GM19240 (cell line): Measurements from ENCODE around the gene ZNF836.
"Not testable (repeated sequence)": the region's sequence is repeated elsewhere in the genome, so short reads cannot be mapped to it uniquely, and the experiment has no call there.

ENCODE experiments used
- DNase-seq: peaks from one replicate; pipeline ENCODE4 v3.0.0; 2011; ENCODE audit warnings: low spot score; ENCODE audit not compliant: insufficient read length

Gene ZNF836

DNA sequence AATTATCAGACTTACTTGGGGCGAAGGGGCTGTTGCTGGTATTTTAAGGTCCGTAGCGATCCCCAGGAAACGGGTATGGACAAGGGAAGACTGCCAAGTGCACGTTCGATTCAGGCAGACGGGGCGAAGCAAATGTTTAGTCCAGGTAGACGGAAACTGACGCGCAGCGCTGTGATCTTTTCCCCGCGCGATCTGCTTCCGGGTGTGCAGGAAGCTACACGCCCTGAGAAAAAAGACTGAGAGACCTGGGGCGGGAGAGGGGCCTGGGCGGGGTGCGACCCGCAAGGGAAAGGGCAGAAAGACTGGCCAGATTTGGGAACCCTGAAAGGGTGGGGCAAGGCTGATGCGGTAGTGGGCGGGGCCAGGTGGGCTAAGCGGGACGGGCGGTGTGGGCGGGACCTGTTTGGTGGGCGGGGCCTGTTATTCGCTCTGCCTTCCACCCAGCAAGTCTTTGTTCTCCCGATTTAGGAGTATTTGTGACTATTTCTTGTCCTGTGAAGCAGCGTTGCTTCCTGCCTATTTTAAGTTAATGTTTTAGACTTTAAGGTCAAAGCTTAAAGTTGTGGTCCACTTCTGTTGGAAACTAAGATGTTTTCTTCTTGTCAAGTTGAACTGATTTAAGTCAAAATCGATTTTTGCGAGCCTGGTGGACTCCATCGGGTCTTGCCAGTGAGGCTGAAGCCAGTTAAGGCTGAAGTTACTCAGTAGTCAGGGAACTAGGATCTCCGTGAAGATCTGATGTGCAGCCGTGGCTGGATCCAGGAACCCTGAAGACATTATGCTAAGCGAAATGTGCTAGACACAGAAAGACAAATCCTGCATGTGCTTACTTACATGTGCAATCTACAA lies at the start of gene ZNF836:
TSS of gene ZNF836 (minus strand) at position 301 of the 849 bp plus-strand sequence. CDS start 3,549 bp downstream, outside the sequence.
- peak; percentile 74 for DNase-seq

DNA sequence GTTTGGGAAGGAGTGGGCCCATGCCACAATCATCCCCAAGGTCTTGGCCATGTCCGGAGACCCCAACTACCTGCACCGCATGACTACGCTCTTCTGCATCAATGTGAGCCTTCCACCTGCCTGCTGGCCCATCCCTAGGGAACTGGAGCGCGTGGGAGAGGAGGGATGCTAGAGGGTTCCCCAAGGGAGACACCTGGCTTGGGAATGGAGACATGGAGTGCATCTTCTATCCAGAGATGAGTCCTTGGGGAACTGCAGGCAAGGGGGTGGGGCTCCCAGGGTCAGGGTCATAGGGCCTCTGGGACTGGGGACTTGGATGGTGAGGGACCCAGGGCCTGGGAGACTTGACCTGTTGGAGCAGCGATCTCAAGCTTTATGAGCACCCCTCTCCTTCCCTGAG lies 49.6 kb upstream of the ZNF836 start:
- no peak for DNase-seq

DNA sequence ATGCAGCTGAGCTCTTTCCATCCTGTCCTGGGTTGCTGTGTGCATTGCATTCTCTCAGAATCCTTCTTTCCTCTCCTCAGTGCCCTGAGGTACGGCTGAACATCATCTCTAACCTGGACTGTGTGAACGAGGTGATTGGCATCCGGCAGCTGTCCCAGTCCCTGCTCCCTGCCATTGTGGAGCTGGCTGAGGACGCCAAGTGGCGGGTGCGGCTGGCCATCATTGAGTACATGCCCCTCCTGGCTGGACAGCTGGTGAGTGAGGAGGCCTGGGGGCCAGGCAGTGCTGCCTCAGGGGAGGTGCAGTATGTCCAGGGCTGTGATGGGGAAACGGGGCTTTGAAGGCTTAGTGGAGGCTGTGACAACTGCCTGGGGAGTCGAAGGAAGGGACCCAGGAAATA lies 48.2 kb upstream of the ZNF836 start:
- DNase-seq: no peak

DNA sequence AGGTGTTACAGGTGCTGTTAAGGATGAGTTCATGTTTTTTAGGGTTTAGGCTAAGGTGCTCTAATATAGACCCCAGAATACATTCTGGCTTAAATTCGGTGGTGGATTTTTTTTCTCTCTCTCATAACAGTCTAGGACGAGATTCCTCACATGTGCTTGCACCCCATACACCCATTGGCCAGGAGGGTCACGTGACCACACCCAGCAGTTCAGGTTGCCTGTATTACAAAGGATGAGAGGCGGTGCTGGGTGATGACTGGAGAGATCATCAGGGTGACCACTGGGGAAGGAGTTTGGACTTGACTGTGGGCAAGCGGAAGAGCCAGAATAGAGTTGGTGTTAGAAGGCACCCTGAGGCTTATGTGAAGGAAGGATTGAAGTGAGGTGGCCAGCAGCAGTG lies 46.2 kb upstream of the ZNF836 start:
- DNase-seq: no peak

DNA sequence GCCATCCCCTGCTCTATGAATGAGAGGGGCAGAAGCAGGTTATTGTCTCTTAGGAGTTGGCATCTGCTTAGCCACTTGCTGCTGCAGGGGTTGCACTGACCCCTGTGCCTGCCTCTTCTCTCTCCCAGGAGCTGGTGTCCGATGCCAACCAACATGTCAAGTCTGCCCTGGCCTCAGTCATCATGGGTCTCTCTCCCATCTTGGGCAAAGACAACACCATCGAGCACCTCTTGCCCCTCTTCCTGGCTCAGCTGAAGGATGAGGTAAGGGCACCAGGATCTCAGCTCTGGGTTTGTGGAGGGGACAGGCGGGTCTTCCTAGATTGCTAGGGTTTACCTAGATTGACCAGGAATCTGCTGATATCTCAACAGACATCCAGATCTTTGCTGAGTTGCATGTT lies 45.0 kb upstream of the ZNF836 start:
- no peak for DNase-seq

DNA sequence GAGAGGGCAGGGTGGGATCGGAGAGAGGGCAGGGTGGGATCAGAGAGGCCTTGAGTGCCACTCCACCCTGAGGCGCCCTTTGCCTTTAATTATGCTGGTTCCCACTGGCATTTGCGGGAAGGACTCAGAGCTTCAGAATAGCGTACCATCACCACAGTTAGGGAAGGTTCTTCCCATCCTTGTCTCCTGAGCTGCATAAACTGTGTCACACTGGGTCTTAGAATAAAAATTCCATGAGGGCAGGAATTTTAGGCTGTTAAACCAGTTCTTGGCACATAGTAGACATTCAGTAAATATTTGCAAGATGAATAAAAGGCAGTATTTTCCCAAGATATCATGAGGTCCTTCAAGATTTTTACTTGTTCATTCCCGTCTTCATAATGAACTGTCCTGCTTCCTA lies 42.8 kb upstream of the ZNF836 start:
- no peak for DNase-seq

DNA sequence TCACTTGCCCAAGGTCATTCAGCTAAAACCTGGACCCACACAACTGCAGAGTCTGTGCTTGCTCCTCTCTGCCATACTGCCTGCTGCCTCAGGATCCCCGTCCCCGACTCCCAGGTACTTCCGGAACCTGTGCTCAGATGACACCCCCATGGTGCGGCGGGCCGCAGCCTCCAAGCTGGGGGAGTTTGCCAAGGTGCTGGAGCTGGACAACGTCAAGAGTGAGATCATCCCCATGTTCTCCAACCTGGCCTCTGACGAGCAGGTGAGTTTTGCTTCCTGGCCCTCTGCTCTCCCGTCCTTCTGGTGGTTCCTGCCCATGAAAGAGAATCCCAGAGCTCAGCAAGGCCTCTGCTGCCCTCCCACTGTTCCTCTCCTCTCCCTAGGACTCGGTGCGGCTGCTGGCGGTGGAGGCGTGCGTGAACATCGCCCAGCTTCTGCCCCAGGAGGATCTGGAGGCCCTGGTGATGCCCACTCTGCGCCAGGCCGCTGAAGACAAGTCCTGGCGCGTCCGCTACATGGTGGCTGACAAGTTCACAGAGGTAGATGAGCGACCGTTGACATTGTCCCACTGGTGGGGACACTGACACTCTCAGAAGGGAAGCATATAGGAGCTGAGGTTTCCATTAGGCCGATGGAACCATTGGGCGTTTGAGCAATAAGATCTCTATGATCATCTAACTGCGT lies 41.3 kb upstream of the ZNF836 start:
- no peak for DNase-seq

DNA sequence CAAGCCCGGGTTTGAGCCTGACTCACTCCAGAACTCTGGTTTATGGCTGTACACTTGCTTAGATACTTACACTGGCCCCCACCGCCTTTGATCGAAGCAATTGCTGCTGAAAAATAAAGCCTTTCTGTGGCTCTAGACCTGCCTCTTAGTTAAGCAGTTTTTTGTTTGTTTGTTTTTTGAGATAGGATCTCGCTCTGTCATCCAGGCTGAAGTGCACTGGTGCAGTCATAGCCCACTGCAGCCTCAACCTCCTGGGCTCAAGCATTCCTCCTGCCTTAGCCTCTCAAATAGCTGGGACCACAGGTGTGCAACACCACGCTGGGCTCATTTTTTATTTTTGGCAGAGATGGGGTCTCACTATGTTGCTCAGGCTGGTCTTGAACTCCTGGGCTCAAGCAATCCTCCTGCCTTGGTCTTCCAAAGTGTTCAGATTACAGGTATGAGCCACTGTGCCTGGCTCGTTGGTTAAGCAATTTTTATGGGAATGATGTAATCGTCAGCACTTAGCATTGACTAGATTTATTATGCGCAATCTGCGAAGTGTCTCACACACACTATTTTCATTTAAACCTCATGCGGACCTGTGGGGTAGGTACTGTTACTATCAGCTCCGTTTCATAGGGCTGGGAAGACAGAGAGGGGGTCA lies 40.6 kb upstream of the ZNF836 start:
- no peak for DNase-seq

DNA sequence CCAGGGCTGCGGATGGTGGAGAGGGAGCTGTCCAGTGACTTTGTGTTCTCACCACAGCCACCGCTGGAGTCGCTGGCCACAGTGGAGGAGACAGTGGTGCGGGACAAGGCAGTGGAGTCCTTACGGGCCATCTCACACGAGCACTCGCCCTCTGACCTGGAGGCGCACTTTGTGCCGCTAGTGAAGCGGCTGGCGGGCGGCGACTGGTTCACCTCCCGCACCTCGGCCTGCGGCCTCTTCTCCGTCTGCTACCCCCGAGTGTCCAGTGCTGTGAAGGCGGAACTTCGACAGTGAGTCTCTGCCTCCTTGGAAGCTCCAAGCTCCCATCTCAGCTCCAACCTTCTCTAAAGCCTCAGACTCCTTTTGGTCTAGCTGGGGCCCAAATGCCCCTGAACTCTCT lies 39.8 kb upstream of the ZNF836 start:
- no peak for DNase-seq

DNA sequence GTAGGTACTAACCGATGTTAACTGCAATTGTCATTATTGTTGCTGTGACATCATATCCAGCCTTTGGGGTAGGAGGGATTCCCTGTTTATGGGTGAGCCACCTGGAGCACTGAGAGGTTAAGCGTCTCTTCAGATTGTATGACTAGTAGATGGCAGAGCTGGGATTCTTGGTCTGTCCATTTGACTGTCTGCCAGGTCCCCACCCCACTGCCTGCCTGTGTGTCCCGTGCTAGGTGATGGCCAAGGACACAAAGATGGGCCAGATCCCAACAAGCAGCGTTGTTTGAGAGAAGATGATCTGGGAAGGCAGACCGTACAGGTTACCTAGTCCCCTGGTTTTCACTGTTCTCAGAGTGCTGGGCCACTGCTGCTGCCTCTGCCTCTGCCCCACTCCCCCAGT lies 35.1 kb upstream of the ZNF836 start:
- no peak for DNase-seq

DNA sequence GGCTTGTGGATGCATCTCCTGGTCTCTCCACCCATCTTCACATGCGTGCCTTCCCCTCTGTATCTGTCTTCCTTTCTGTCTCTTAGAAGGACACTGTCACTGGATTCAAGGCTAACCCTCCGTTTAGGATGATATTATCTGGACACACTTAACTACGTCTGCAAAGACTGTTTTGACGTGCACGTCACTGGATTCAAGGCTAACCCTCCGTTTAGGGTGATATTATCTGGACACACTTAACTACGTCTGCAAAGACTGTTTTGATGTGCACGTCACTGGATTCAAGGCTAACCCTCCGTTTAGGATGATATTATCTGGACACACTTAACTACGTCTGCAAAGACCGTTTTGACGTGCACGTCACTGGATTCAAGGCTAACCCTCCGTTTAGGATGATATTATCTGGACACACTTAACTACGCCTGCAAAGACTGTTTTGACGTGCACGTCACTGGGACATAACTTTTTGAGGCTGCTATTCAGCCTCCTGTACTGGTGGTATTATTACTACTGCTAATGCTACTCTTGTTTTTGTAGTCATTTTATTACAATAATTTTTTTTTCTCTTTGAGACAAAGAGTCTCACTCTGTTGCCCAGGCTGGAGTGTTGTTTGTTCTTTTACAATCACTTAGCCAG lies 29.5 kb upstream of the ZNF836 start:
- not testable (repeated sequence) for DNase-seq

DNA sequence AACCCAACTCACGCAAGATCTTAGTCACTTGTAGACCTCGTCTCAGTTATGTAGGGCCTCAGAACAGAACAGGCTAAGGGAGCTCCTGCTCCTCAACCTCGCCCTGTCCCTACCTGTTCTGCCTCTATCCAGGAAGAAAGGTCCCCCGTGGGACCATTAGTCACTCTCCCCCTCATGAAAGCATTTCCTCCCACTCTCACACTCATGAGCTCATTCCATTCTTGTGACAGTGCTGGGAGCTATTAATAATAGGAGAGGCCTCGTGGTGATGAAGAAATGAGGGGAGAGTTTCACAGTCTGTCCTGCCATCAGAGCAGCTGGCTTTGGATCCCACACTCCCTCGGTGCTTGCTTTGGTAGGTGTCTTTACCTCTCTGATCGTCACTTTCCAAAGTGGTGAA lies 28.6 kb upstream of the ZNF836 start:
- DNase-seq: no peak

DNA sequence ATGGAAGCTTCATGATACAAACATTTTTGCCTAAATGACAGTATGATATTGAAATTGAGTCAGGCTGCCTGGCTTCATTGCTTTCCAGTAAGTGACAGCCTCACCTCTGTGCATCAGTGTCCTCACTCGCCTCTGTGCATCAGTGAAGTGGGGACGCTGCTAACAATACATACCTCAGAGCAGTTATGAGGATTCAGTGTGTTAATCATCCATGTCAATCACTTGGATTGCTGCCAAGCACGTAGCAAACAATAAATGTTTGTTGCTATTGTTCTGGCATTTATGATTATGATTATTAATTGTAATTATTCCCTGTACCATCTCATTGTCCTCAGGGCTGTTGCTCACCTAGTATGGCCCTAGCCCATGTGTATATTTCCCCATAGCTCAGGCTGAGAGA lies 27.3 kb upstream of the ZNF836 start:
- DNase-seq: no peak

DNA sequence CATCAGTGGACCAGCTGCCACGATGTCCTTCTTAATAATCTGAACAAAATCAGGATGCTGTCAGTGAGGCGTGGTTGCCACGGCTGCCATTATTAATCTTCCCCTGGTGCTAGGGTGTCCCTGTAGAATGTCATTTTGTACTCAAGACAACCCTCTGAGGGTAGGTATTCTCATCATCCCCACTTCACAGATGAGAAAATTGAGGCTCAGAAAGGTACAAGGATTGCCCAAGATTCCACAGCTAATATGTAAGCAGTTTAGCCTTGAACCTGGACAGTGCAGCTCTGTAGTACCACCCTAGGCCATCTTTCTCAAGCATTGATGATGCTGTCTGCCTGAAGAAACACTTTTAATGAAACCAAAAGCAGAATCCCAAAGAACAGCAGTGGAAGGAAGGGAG lies 26.5 kb upstream of the ZNF836 start:
- no peak for DNase-seq

DNA sequence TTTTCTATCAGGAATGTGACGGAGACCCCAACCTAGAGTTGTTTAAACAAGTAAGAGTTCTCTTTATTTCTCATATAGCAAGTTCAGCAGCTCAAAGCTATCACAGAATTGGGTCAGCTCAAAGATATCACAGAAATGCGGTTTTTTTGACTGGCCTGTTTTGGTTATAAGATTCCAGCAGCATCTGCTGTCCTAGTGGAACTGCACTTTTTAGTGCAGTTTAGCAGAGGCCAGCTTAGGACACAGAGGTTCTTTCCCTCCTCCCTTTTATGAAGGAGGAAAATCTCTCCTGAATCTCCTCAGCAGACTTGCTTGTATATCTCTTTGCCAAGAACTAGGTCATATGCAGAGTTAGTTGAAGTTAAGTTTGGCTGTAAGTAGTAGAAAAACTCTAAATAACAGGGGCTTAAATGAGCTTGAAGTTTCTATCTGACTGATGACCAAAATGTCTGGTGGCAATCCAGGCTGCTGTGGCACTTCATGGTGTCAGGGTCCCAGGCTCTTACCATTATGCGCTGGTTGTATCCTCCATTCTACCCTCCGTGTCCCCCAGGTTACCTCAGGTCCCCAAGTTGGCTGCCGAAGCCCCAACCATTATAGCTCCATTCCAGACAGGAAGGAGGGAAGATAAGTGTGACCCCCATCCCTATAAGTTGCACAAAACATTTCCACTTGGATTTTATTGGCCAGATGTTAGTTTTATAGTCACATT lies 25.0 kb upstream of the ZNF836 start:
- DNase-seq: no peak

DNA sequence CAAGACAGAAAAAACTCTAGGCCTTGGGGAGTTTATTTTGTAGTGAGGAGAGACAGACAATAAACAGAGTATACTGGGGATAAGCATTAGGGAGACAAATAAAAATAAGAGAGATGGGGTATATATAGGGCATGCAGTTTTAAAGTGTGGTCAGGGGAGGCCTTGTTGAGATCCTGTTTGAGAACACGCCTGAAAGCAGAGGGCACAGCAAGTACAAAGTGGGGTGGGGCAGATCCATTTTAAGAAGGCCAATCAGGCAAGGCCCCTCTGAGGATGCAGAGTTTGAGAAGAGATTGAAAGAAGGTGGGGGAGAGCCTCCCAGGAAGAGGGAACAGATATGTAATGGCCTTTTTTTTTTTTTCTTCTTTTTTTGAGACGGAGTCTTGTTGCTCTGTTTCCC lies 20.5 kb upstream of the ZNF836 start:
- DNase-seq: no peak

DNA sequence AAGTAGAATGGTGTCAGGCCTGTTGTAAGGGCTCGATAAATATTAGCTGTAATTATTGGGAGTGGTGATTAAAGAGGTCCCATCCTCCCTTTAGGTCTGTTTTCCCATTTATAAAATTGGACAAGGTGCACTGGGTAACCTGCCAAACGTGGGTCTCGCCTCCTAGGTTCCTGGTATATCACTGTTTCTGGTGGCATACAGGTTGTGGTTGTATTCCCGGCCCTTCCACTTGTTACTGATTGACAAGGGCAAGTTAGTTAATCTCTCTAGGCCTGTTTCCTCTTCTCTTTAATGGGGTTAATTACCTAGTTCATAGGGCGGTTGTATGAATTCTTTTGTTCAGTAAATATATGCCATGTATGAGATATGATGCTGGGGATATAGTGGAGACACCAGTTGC lies 20.0 kb upstream of the ZNF836 start:
- no peak for DNase-seq

DNA sequence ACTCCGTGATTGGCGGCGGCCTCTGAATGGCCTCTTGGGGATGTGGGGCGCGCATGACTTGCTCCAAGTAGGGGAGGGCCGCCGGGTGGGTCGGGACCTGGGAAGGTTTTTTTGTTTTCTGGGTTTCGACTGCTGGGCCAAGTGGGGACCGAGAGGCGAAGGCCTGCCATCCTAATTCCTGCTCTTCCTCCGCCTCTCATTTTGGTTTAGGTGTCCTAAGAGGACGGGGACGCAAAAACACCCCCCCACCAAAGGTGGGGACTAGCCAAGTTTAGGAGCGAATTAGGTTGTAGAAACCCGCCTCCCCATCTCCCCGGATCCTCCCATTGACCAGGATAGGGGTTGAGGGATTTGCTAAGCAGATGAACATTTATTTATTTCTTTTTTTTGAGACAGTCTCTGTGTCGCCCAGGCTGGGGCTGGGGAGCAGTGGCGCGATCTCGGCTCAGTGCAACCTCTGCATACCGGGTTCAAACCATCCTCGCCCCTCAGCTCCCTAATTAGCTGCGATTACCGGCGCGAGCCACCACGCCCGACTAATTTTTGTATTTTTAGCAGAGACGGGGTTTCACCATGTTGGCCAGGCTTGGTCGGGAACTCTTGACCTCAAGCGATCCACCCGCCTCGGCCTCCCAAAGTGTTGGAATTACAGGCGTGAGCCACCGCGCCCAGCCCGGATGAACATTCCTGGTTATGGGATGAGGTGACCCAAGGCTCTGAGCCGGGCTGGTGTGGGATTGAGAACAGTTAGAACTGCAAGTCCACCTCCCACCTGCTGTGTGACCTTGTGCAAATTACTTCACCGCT lies 19.3 kb upstream of the ZNF836 start:
- no peak for DNase-seq

DNA sequence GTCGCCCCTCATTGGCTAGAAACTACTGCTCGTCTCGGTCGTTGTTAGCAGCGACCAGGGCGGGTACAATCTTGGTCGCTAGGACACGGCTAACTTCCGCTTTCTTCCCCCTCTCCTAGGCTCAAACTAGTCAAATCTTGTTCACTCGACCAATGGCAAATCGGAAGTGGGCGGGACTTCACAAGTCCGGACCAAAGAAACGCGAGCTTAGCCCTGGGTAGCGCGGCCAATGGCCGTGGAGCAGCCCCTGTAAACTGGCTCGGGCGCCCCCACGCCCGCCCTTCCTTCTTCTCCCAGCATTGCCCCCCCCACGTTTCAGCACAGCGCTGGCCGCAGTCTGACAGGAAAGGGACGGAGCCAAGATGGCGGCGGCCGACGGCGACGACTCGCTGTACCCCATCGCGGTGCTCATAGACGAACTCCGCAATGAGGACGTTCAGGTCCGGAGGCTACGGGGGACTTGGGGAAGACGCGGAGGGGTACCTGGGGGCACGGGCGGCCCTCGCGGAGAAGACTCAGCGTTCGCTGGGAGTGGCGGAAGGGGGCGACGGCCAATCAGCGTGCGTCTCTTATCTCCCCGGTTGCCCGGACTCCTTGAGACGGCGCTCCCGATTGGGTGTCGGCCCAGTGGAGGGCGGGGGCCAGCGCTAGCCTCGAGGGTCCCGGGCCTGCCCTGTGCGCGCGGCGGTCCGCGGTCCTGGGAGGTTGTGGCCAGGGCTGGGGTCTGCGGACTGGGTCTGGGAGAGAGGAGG lies 18.5 kb upstream of the ZNF836 start, which contains the start of gene PPP2R1A:
TSS of gene PPP2R1A (plus strand) at position 318 of the 752 bp plus-strand sequence. CDS start at position 363, 45 bp downstream.
- peak; percentile 76 for DNase-seq
